Sigmoid colon (tissue), 4 donors: Measurements from ENCODE around the gene RBM38.

Source experiments
- CTCF ChIP-seq, 4 experiments: fragments of 450-650 bp in 3 of 4; fragments of 200-600 bp in 1 of 4; IDR thresholded peaks; one replicate each; pipeline ENCODE4 v1.5.1; 2016 to 2019; ENCODE audit warnings: antibody characterized with exemption in 4 of 4, mild to moderate bottlenecking in 3 of 4, moderate library complexity in 2 of 4
- EP300 ChIP-seq, 4 donors: sonication (generic); formaldehyde crosslinking; IDR thresholded peaks; one replicate each; pipeline ENCODE4 v1.6.1; 2017; ENCODE audit warnings: antibody characterized with exemption in 4 of 4
- POLR2A ChIP-seq, 2 donors: fragments of 450-650 bp; IDR thresholded peaks; one replicate each; pipeline ENCODE4 v1.6.1; 2016; ENCODE audit warnings: antibody characterized with exemption in 2 of 2, mild to moderate bottlenecking in 2 of 2, moderate library complexity in 2 of 2
- POLR2AphosphoS5 ChIP-seq, 4 donors: sonication (generic); formaldehyde crosslinking; IDR thresholded peaks; one replicate each; pipeline ENCODE4 v1.6.1; 2017; ENCODE audit warnings: antibody characterized with exemption in 4 of 4

- no peak for TF ChIP-seq POLR2A (IDR thresholded peaks at IDR 0.05)
- TF ChIP-seq CTCF (IDR thresholded peaks at IDR 0.05): no peak
- TF ChIP-seq EP300 (IDR thresholded peaks at IDR 0.05): no peak
- TF ChIP-seq POLR2AphosphoS5 (IDR thresholded peaks at IDR 0.05): no peak
These were observed 37.9 kb downstream of the RBM38 start for GRCh38 chr20:57429159-57429496.
